Mucosa of descending colon (tissue), 3 donors: ENCODE data around the gene ST3GAL3. TPM values are rescaled to one million over a fixed set of nuclear protein-coding genes. Genes with fewer than 3 reads are reported as not detected.

Experiments used
- ATAC-seq: fragments of 200-7000 bp; cut with Tn5 transposase; one replicate; pipeline ENCODE4 v1.9.1; 2020; ENCODE audit warnings: mild to moderate bottlenecking, moderate library complexity
- DNase-seq, 3 donors: peaks; one replicate each; pipeline ENCODE4 v3.0.0-alpha.2; 2020
- H3K36me3 ChIP-seq: fragments of 200-600 bp; one replicate; pipeline ENCODE4 v1.8.0; 2021; ENCODE audit warnings: low read depth, mild to moderate bottlenecking
- H3K4me1 ChIP-seq: fragments of 200-600 bp; one replicate; pipeline ENCODE4 v1.8.0; 2021; ENCODE audit warnings: low read depth, mild to moderate bottlenecking
- H3K4me3 ChIP-seq: fragments of 200-600 bp; one replicate; pipeline ENCODE4 v1.8.0; 2021; ENCODE audit warnings: mild to moderate bottlenecking
- H3K9me3 ChIP-seq: fragments of 200-600 bp; one replicate; pipeline ENCODE4 v1.8.0; 2021; ENCODE audit warnings: mild to moderate bottlenecking
- intact Hi-C, 2 donors: fragments of 100-400 bp; cut with DNase I in 1 of 2; cut with micrococcal nuclease in 1 of 2; formaldehyde crosslinking; loops; one replicate each; pipeline versions ENCODE4 v1.11.0 to v1.11.1; 2022; cut with DNase I, micrococcal nuclease
- total RNA-seq, 3 donors: library from RNA; stranded (reverse); fragmentation: NEBNext Ultra II Directional in 2 of 3; extraction: Animal tissue kit (Norgen Biotek cat#: 25700) in 2 of 3; gene quantifications; one replicate each; pipeline versions ENCODE4 v1.2.1 to v1.2.4, GENCODE V29; 2021 to 2023
- TF ChIP-seq, protein P1 (sequence below): fragments of 200-600 bp; IDR thresholded peaks from one replicate; pipeline ENCODE4 v1.8.0; 2022; ENCODE audit warnings: antibody characterized with exemption, mild to moderate bottlenecking
- donor health status: DM: no; HTN: no; CAD: no; lungs with moderate emphysema.
- donor health status: DM: no; HTN: no; CAD: no.
- donor health status: DM: no; HTN: yes; CAD: no.

Gene ST3GAL3
- total RNA-seq, 3 donors from 2014 or later, result 9.5 to 26.3 (median 18.2) TPM

DNA sequence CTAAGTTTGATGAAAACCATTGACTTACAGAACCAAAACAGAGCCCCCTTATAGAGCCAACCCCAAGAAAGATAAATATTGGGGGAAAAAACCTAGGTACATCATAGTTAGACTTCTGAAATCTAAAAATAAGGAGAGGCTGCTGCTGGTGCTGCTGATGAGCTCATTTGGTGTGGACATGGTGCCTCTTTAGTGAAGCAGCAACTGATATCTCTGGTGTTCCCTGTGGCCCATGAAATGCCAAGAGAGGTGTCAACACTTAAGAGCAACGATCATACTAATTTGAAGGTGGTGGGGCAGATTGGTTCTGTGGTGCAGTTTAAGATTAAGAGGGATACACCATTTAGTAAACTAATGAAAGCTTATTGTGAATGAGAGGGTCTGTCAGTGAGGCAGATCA lies 35.9 kb downstream of the ST3GAL3 start:
- TF ChIP-seq, protein P1, sequence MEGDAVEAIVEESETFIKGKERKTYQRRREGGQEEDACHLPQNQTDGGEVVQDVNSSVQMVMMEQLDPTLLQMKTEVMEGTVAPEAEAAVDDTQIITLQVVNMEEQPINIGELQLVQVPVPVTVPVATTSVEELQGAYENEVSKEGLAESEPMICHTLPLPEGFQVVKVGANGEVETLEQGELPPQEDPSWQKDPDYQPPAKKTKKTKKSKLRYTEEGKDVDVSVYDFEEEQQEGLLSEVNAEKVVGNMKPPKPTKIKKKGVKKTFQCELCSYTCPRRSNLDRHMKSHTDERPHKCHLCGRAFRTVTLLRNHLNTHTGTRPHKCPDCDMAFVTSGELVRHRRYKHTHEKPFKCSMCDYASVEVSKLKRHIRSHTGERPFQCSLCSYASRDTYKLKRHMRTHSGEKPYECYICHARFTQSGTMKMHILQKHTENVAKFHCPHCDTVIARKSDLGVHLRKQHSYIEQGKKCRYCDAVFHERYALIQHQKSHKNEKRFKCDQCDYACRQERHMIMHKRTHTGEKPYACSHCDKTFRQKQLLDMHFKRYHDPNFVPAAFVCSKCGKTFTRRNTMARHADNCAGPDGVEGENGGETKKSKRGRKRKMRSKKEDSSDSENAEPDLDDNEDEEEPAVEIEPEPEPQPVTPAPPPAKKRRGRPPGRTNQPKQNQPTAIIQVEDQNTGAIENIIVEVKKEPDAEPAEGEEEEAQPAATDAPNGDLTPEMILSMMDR, result no peak
- no peak for ATAC-seq
- Histone ChIP-seq H3K36me3 (no peaks in the 10 kb centered on the region), H3K9me3 (no peaks in the 10 kb centered on the region), H3K4me1 (no peaks in the 10 kb centered on the region), H3K4me3 (no peak overlapping the region)
- no peak for DNase-seq
- intact Hi-C loops, result no loop called here

DNA sequence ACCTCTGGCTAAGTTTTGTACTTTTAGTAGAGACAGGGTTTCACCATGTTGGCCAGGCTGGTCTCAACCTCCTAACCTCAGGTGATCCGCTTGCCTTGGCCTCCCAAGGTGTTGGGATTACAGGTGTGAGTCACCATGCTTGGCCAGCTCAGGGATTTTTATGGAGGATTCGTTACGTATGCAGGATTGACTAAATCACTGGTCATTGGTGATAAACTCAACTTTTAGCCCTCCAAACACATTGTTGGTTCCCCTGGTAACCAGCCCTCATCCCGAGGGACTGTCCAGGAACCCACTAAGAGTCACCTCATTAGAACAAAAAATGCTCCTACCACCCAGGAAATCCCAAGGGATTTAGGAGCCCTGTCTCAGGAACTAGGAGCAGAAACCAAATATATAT lies 40.4 kb downstream of the ST3GAL3 start:
- Histone ChIP-seq H3K36me3 (no peaks in the 10 kb centered on the region), H3K4me3 (no peak overlapping the region), H3K4me1 (no peaks in the 10 kb centered on the region), H3K9me3 (no peaks in the 10 kb centered on the region)
- DNase-seq (no peak), ATAC-seq (no peak)
- intact Hi-C loops, result no loop called here
- TF ChIP-seq, protein P1, result no peak

DNA sequence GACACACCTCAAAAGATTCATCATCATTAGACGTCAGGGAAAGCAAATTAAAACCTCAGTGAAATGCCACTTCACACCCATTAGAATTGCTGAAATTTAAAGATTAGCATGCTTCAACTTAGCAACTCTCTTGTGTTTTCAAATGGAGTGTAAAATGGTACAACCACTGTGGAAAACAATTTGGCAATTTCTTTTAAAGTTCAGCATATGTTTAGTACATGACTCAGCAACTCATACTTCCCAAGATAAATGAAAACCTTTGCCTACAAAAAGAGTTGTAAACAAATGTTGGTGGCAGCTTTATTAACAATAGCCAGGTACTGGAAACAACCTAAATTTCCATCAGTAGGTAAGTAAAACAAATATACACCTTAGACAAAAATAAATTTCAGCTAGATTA lies 42.7 kb downstream of the ST3GAL3 start:
- ATAC-seq (no peak), DNase-seq (no peak)
- H3K9me3 ChIP-seq, result no peaks in the 10 kb centered on the region
- H3K4me3 ChIP-seq, result no peak overlapping the region
- TF ChIP-seq, protein P1, result no peak
- H3K36me3 ChIP-seq, result no peaks in the 10 kb centered on the region
- no peaks in the 10 kb centered on the region for H3K4me1 ChIP-seq
- intact Hi-C loops, result no loop called here

DNA sequence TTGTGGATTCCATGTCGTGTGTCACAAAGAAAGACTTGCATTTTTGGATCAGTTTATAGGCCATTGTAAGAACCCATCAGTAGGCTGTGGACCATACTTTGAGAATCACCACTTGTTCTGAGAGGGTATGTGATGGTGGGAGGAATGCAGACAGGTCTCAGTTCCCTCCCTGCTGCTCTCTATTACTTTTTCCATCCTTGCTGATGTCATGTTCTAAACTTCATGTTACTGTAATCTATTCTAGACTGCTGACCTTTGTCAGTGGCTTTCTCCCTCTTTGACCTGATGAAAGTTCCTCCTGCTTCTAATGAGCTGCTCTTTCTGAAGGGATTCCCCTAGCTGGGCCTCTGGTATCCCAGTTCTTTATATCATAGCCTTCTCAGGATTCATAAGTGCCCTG lies 46.1 kb downstream of the ST3GAL3 start:
- H3K36me3 ChIP-seq, result no peaks in the 10 kb centered on the region
- intact Hi-C loops, result no loop called here
- no peak for ATAC-seq
- no peaks in the 10 kb centered on the region for H3K9me3 ChIP-seq
- no peak for DNase-seq
- H3K4me1 ChIP-seq, result no peaks in the 10 kb centered on the region
- no peak overlapping the region for H3K4me3 ChIP-seq
- TF ChIP-seq, protein P1, result no peak

DNA sequence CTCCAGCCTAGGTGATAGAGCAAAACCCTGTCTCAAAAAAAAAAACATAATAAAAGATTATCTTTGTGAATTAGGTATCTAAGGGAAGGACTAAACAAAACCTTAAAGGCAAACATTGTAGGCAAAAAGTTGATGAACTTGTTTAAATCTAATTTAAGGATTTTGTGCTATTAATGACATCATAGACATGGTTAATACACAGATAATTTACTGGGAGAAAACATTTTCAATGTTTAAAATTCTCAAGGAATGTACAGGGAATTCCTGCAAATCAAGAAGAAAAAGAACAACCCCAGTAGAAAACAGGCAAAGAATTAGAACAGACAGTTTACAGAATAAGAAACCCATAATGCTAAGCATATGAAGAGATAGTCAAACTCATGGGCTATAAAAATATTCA lies 47.6 kb downstream of the ST3GAL3 start:
- TF ChIP-seq, protein P1, result no peak
- ATAC-seq (no peak), DNase-seq (no peak)
- Histone ChIP-seq H3K4me1 (no peaks in the 10 kb centered on the region), H3K9me3 (no peaks in the 10 kb centered on the region), H3K36me3 (no peaks in the 10 kb centered on the region), H3K4me3 (no peak overlapping the region)
- intact Hi-C loops, result no loop called here
